SK-N-SH (cell line): Measurements from ENCODE around the gene B3GNT7. TPM values are rescaled to one million over a fixed set of nuclear protein-coding genes. Genes with fewer than 3 reads are reported as not detected.

ENCODE experiments used
- CTCF ChIA-PET: fragments of 300-600, 350-600 bp; formaldehyde crosslinking; extraction: SDS; loops from one replicate; lab custom pipeline; 2021; lab: Yijun Ruan, JAX
- POLR2A ChIA-PET: fragments of 350-600 bp; sonication (Branson Sonifier 250); formaldehyde crosslinking; extraction: SDS; loops from one replicate; lab custom pipeline; 2020; ENCODE audit warnings: antibody characterized with exemption, inconsistent platforms; lab: Yijun Ruan, JAX
- DNase-seq: peaks from one replicate; pipeline ENCODE4 v3.0.0; 2012
- H2AFZ ChIP-seq: fragments of 200-600 bp; sonication (generic); 2 replicates; pipeline ENCODE4 v1.8.1; 2016; ENCODE audit warnings: antibody characterized with exemption, mild to moderate bottlenecking, low read depth
- H3F3A ChIP-seq: fragments of 200-600 bp; sonication (generic); replicated peaks from 2 replicates; pipeline ENCODE3; 2016; ENCODE audit warnings: antibody characterized with exemption, mild to moderate bottlenecking; ENCODE audit not compliant: insufficient read depth
- H3K27ac ChIP-seq, 2 experiments: fragments of 200-500 bp in 1 of 2; fragments of 200-600 bp in 1 of 2; sonication (Bioruptor generic) in 1 of 2; sonication (generic), shearing (Covaris generic) in 1 of 2; 2 replicates each; pipeline versions ENCODE4 v1.5.1 to v1.6.1; 2014 to 2016; ENCODE audit warnings: low read depth in 2 of 2, inconsistent platforms in 1 of 2, low read length in 1 of 2, mild to moderate bottlenecking in 1 of 2, mixed read lengths in 1 of 2
- H3K27me3 ChIP-seq: fragments of 200-600 bp; sonication (generic), shearing (Covaris generic); 2 replicates; pipeline ENCODE4 v1.6.1; 2016; ENCODE audit warnings: mixed run types; ENCODE audit not compliant: insufficient read depth
- H3K36me3 ChIP-seq, 2 experiments: fragments of 200-500 bp in 1 of 2; fragments of 200-600 bp in 1 of 2; sonication (Bioruptor generic) in 1 of 2; sonication (generic) in 1 of 2; replicated peaks in 1 of 2; 2 replicates each; pipeline versions ENCODE3 to v1.5.1; 2014 to 2016; ENCODE audit warnings: low read length in 1 of 2, mild to moderate bottlenecking in 1 of 2; ENCODE audit not compliant: insufficient read depth in 2 of 2, control insufficient read depth in 1 of 2
- H3K4me1 ChIP-seq, 2 experiments: fragments of 200-500 bp in 1 of 2; fragments of 200-600 bp in 1 of 2; sonication (Bioruptor generic) in 1 of 2; sonication (generic), shearing (Covaris generic) in 1 of 2; 2 replicates each; pipeline versions ENCODE4 v1.5.1 to v1.6.1; 2014 to 2016; ENCODE audit warnings: low read depth in 1 of 2, low read length in 1 of 2, mixed run types in 1 of 2; ENCODE audit not compliant: insufficient read depth in 2 of 2, control insufficient read depth in 1 of 2
- H3K4me2 ChIP-seq: fragments of 200-600 bp; sonication (generic), shearing (Covaris generic); 2 replicates; pipeline ENCODE4 v1.6.1; 2017; ENCODE audit warnings: mixed run types
- H3K4me3 ChIP-seq, 2 experiments: fragments of 200-500 bp in 1 of 2; fragments of 200-600 bp in 1 of 2; sonication (Bioruptor generic) in 1 of 2; sonication (generic), shearing (Covaris generic) in 1 of 2; 2 replicates each; pipeline versions ENCODE4 v1.5.1 to v1.8.1; 2014 to 2016; ENCODE audit warnings: low read depth in 2 of 2, inconsistent platforms in 1 of 2, low read length in 1 of 2, mild to moderate bottlenecking in 1 of 2, mixed read lengths in 1 of 2, moderate library complexity in 1 of 2
- H3K79me2 ChIP-seq: fragments of 200-600 bp; sonication (generic); 2 replicates; pipeline ENCODE4 v1.8.1; 2017; ENCODE audit warnings: mild to moderate bottlenecking; ENCODE audit not compliant: insufficient read depth
- H3K9ac ChIP-seq: fragments of 200-600 bp; sonication (generic); 2 replicates; pipeline ENCODE4 v1.6.1; 2017; ENCODE audit warnings: mixed run types
- H3K9me2 ChIP-seq: fragments of 200-600 bp; sonication (generic); 2 replicates; pipeline ENCODE4 v1.6.1; 2017; ENCODE audit warnings: mixed run types
- H3K9me3 ChIP-seq: fragments of 200-600 bp; sonication (generic); 2 replicates; pipeline ENCODE4 v1.6.1; 2017; ENCODE audit warnings: mixed run types, mild to moderate bottlenecking, moderate library complexity
- H4K20me1 ChIP-seq: fragments of 200-600 bp; sonication (generic); 2 replicates; pipeline ENCODE4 v1.6.1; 2017; ENCODE audit warnings: mild to moderate bottlenecking, mixed run types; ENCODE audit not compliant: insufficient read depth
- CHD2 ChIP-seq: fragments of 150-350 bp; IDR thresholded peaks from 2 replicates; pipeline ENCODE4 v1.6.1; 2018; ENCODE audit warnings: low read length; ENCODE audit not compliant: partially characterized antibody
- EP300 ChIP-seq, 2 experiments: IDR thresholded peaks; 2 replicates each; pipeline versions ENCODE4 v1.4.0 to v1.6.1; 2012; ENCODE audit warnings: borderline replicate concordance in 1 of 2, low read depth in 1 of 2, low read length in 1 of 2
- GATA2 ChIP-seq: sonication (generic); formaldehyde crosslinking; IDR thresholded peaks from 2 replicates; pipeline ENCODE4 v1.5.0; 2020; ENCODE audit warnings: mild to moderate bottlenecking, missing genetic modification reagents
- JUND ChIP-seq: IDR thresholded peaks from 2 replicates; pipeline ENCODE4 v1.4.0; 2012
- MXI1 ChIP-seq: IDR thresholded peaks from 2 replicates; pipeline ENCODE4 v1.6.1; 2012; ENCODE audit warnings: mild to moderate bottlenecking, low read depth, low read length, improper control_type of control experiment
- NRF1 ChIP-seq: IDR thresholded peaks from 2 replicates; pipeline ENCODE4 v1.6.1; 2012; ENCODE audit warnings: low read depth, mild to moderate bottlenecking, low read length
- PBX3 ChIP-seq: IDR thresholded peaks from 2 replicates; pipeline ENCODE4; 2012
- POLR2AphosphoS5 ChIP-seq: IDR thresholded peaks from 2 replicates; pipeline ENCODE4 v1.6.1; 2012; ENCODE audit warnings: low read depth, low read length
- RAD21 ChIP-seq: IDR thresholded peaks from 2 replicates; pipeline ENCODE4 v1.6.1; 2012; ENCODE audit warnings: mild to moderate bottlenecking, low read length
- RCOR1 ChIP-seq: fragments of 150-350 bp; IDR thresholded peaks from 2 replicates; pipeline ENCODE4 v1.6.1; 2017; ENCODE audit warnings: antibody characterized with exemption, low read length
- SMC3 ChIP-seq: IDR thresholded peaks from 2 replicates; pipeline ENCODE4 v1.6.1; 2012; ENCODE audit warnings: low read depth, low read length, improper control_type of control experiment
- TAF1 ChIP-seq: IDR thresholded peaks from 2 replicates; pipeline ENCODE4 v1.6.1; 2012; ENCODE audit warnings: low read depth, mild to moderate bottlenecking, low read length, moderate library complexity, borderline replicate concordance
- ZBTB33 ChIP-seq: IDR thresholded peaks from 2 replicates; pipeline ENCODE4 v1.4.0; 2012; ENCODE audit warnings: low read depth, borderline replicate concordance
- WGBS: methylation state at CpG from one replicate; pipeline ENCODE4 v1.1.6; 2017; ENCODE audit warnings: low lambda C conversion rate; 5-methylcytosine and 5-hydroxymethylcytosine counted together
- polyA plus RNA-seq, 3 experiments: library from polyadenylated mRNA; depleted of rRNA; stranded (reverse); fragments of >200 nt; gene quantifications; 2 replicates each; pipeline ENCODE4 v1.2.3, GENCODE V29; 2012

The B3GNT7 gene
- polyA plus RNA-seq, 1 of the 3 experiments (the other 2 are of a cell fraction): 0.12 TPM

- no peak for DNase-seq
- H4K20me1 ChIP-seq: no peaks in the 10 kb centered on the region
- peak overlapping the region in 1 of 2 experiments; percentile 78; a peak in 2 of 4 replicates for H3K27ac ChIP-seq
- WGBS: 90% methylated on average over 10 of the region's 10 CpGs
- H3K79me2 ChIP-seq: no peaks in the 10 kb centered on the region
- no peaks in the 10 kb centered on the region for H3F3A ChIP-seq
- no peaks in the 10 kb centered on the region for H3K9me2 ChIP-seq
- no peak overlapping the region for H3K9ac ChIP-seq
- no peaks in the 10 kb centered on the region for H3K36me3 ChIP-seq
- TF ChIP-seq TAF1: no peak
- no peak for TF ChIP-seq MXI1
- no peak for TF ChIP-seq POLR2AphosphoS5
- no peak for TF ChIP-seq PBX3
- TF ChIP-seq RCOR1: no peak
- TF ChIP-seq EP300 (IDR thresholded peaks at IDR 0.05; ENCODE audit: borderline replicate concordance in 1 of 2, low read depth in 1 of 2, low read length in 1 of 2): no peak
- no peak overlapping the region for H3K4me2 ChIP-seq
- CTCF ChIA-PET: interaction anchor here (0.5 to 2.0 kb wide), 5 partner anchors 15 to 163 kb away, joined by 3 to 8 read pairs (median 5); no protein-coding TSS in a partner anchor
- H3K4me3 ChIP-seq: no peak overlapping the region
- H3K27me3 ChIP-seq: no peaks in the 10 kb centered on the region
- POLR2A ChIA-PET: interaction anchor here (1.1 kb wide), 1 partner anchor 490 kb away, joined by 3 read pairs; no protein-coding TSS in a partner anchor
- peaks cover 0 to 60% of the 10 kb centered on the region in 2 experiments; a peak in 2 of 4 replicates for H3K4me1 ChIP-seq
- no peaks in the 10 kb centered on the region for H3K9me3 ChIP-seq
- H2AFZ ChIP-seq: no peak overlapping the region
These were observed 36.1 kb upstream of the B3GNT7 start for GRCh38 chr2:231359441-231359840.

GRCh38 chr2:231359948-231360347, 35.6 kb upstream of the B3GNT7 start:
- TF ChIP-seq NRF1 (no peak), RAD21 (no peak), JUND (no peak), ZBTB33 (no peak), GATA2 (CRISPR knock-in tag) (peak; percentile 46; the same call in 1 of the 2 replicates), SMC3 (no peak), CHD2 (no peak)
- ChIA-PET POLR2A (interaction anchor here (1.1 kb wide), 1 partner anchor 491 kb away, joined by 3 read pairs; no protein-coding TSS in a partner anchor), CTCF (interaction anchor here (0.7 to 2.0 kb wide), 4 partner anchors 15 to 133 kb away, joined by 3 to 8 read pairs (median 6); no protein-coding TSS in a partner anchor)
- Histone ChIP-seq H3F3A (no peaks in the 10 kb centered on the region), H4K20me1 (no peaks in the 10 kb centered on the region), H3K9ac (no peak overlapping the region), H3K4me1 (peaks cover 3 to 64% of the 10 kb centered on the region in 2 experiments), H3K9me3 (no peaks in the 10 kb centered on the region), H2AFZ (no peak overlapping the region), H3K9me2 (no peaks in the 10 kb centered on the region), H3K27ac (peak overlapping the region in 1 of 2 experiments; percentile 78; a peak in 2 of 4 replicates), H3K4me2 (no peak overlapping the region), H3K27me3 (no peaks in the 10 kb centered on the region), H3K36me3 (no peaks in the 10 kb centered on the region), H3K79me2 (no peaks in the 10 kb centered on the region), H3K4me3 (no peak overlapping the region)
- DNase-seq: peak; percentile 80
- 83% methylated on average over 8 of the region's 11 CpGs for WGBS
